MCF 10A (cell line): ENCODE measurements around the gene LANCL3. TPM values are rescaled to one million over a fixed set of nuclear protein-coding genes. Genes with fewer than 3 reads are reported as not detected.

Experiments used
- BruUV-seq: library from RNA; stranded (reverse); fragments of 400-500 nt; replicated peaks from 2 replicates; lab custom pipeline; 2021; lab: Mats Ljungman, UMichigan
- CTCF ChIA-PET: fragments of 300-600 bp; sonication (Branson Sonifier 250); formaldehyde crosslinking; extraction: SDS; loops from one replicate; lab custom pipeline; 2021; ENCODE audit warnings: antibody characterized with exemption, inconsistent platforms; lab: Yijun Ruan, JAX
- POLR2A ChIA-PET: fragments of 300-600, 350-650 bp; sonication (Branson Sonifier 250); formaldehyde crosslinking; extraction: SDS; loops from one replicate; lab custom pipeline; 2020; ENCODE audit warnings: antibody characterized with exemption, inconsistent platforms; lab: Yijun Ruan, JAX
- DNase-seq: peaks from one replicate; pipeline ENCODE4 v3.0.0-alpha.2; 2018; ENCODE audit not compliant: unreplicated experiment
- H3K27ac Mint-ChIP-seq: one replicate; pipeline ENCODE4 v1.8.0; 2022; ENCODE audit warnings: mild to moderate bottlenecking, low read depth, mixed read lengths; ENCODE audit not compliant: unreplicated experiment
- H3K27me3 Mint-ChIP-seq: one replicate; pipeline ENCODE4 v1.8.0; 2022; ENCODE audit warnings: mixed read lengths; ENCODE audit not compliant: insufficient read depth, unreplicated experiment
- H3K36me3 Mint-ChIP-seq: one replicate; pipeline ENCODE4 v1.8.0; 2022; ENCODE audit warnings: mild to moderate bottlenecking, moderate library complexity, mixed read lengths; ENCODE audit not compliant: insufficient read depth, unreplicated experiment
- H3K4me1 Mint-ChIP-seq: one replicate; pipeline ENCODE4 v1.8.0; 2022; ENCODE audit warnings: mixed read lengths; ENCODE audit not compliant: insufficient read depth, unreplicated experiment
- H3K4me3 Mint-ChIP-seq: one replicate; pipeline ENCODE4 v1.8.0; 2022; ENCODE audit warnings: mild to moderate bottlenecking, moderate library complexity, mixed read lengths; ENCODE audit not compliant: unreplicated experiment
- H3K9me3 Mint-ChIP-seq: one replicate; pipeline ENCODE4 v1.8.0; 2022; ENCODE audit warnings: mixed read lengths; ENCODE audit not compliant: unreplicated experiment
- CTCF ChIP-seq: fragments of 200-600 bp; IDR thresholded peaks from one replicate; pipeline ENCODE4 v1.8.0; 2022; ENCODE audit warnings: antibody characterized with exemption, mild to moderate bottlenecking; ENCODE audit not compliant: unreplicated experiment
- intact Hi-C: fragments of 100-400 bp; cut with micrococcal nuclease; formaldehyde crosslinking; loops from 2 replicates; pipeline ENCODE4 v1.14.1; 2022
- total RNA-seq: library from RNA; stranded (reverse); gene quantifications from 2 replicates; pipeline ENCODE4 v1.2.3, GENCODE V29; 2022

Gene LANCL3
- total RNA-seq, 1 experiment from 2014 or later, result 0.54 TPM

- no TSS peak for BruUV-seq
- Mint-ChIP-seq H3K9me3 (no peaks in the 10 kb centered on the region), H3K4me1 (no peaks in the 10 kb centered on the region), H3K36me3 (no peaks in the 10 kb centered on the region), H3K27ac (no peak overlapping the region), H3K27me3 (peaks cover 28% of the 10 kb centered on the region), H3K4me3 (no peak overlapping the region)
- ChIA-PET CTCF (no interaction called here), POLR2A (no interaction called here)
- intact Hi-C loops, result no loop called here
- TF ChIP-seq CTCF, result no peak
- DNase-seq, result no peak
These were observed 118.7 kb downstream of the LANCL3 start for GRCh38 chrX:37690119-37690518.

GRCh38 chrX:37692918-37693317, 121.5 kb downstream of the LANCL3 start:
- H3K27ac Mint-ChIP-seq, result no peak overlapping the region
- no peak for TF ChIP-seq CTCF
- no peak overlapping the region for H3K4me3 Mint-ChIP-seq
- ChIA-PET POLR2A (interaction anchor here (0.6 kb wide), 1 partner anchor 11 kb away, joined by 3 read pairs; no protein-coding TSS in a partner anchor), CTCF (interaction anchor here (0.5 to 0.7 kb wide), 2 partner anchors 16 to 49 kb away, joined by 3 to 5 read pairs; no protein-coding TSS in a partner anchor)
- H3K4me1 Mint-ChIP-seq, result no peaks in the 10 kb centered on the region
- H3K9me3 Mint-ChIP-seq, result no peaks in the 10 kb centered on the region
- no TSS peak for BruUV-seq
- no peak for DNase-seq
- H3K27me3 Mint-ChIP-seq, result peaks cover 47% of the 10 kb centered on the region
- intact Hi-C loops, result no loop called here
- no peaks in the 10 kb centered on the region for H3K36me3 Mint-ChIP-seq

GRCh38 chrX:37697169-37697760, 125.8 kb downstream of the LANCL3 start:
- H3K36me3 Mint-ChIP-seq, result no peaks in the 10 kb centered on the region

GRCh38 chrX:37701588-37701987, 130.1 kb downstream of the LANCL3 start:
- intact Hi-C loops, result no loop called here
- no TSS peak for BruUV-seq

More at GRCh38 chrX:37697169-37697760, 125.8 kb downstream of the LANCL3 start:
- intact Hi-C loops, result no loop called here
- Mint-ChIP-seq H3K9me3 (no peaks in the 10 kb centered on the region), H3K4me3 (no peak overlapping the region), H3K27ac (no peak overlapping the region), H3K4me1 (no peaks in the 10 kb centered on the region), H3K27me3 (peaks cover 61% of the 10 kb centered on the region)
- peak; percentile 36 for DNase-seq
- TF ChIP-seq CTCF, result no peak
- ChIA-PET POLR2A (no interaction called here), CTCF (interaction anchor here (0.7 kb wide), 1 partner anchor 126 kb away, joined by 4 read pairs; no protein-coding TSS in a partner anchor)
- BruUV-seq, result no TSS peak

More at GRCh38 chrX:37701588-37701987, 130.1 kb downstream of the LANCL3 start:
- POLR2A ChIA-PET, result interaction anchor here (0.6 kb wide), 1 partner anchor 391 kb away, joined by 3 read pairs; no protein-coding TSS in a partner anchor
- Mint-ChIP-seq H3K9me3 (no peaks in the 10 kb centered on the region), H3K36me3 (no peaks in the 10 kb centered on the region), H3K27ac (no peak overlapping the region), H3K27me3 (peaks cover 30% of the 10 kb centered on the region), H3K4me3 (no peak overlapping the region), H3K4me1 (no peaks in the 10 kb centered on the region)
- no peak for TF ChIP-seq CTCF
- no peak for DNase-seq
- CTCF ChIA-PET, result no interaction called here
